ENCODE data around the gene PGGHG.
"Not testable (repeated sequence)": the region's sequence is repeated elsewhere in the genome, so short reads cannot be mapped to it uniquely, and the experiment has no call there.

The PGGHG gene

GRCh38 chr11:332651-333480 is 43.9 kb downstream of the PGGHG start:
- no peak for DNase-seq

GRCh38 chr11:333616-334263 is 44.8 kb downstream of the PGGHG start:
- DNase-seq, result not testable (repeated sequence)

- no peak for DNase-seq
These were observed 45.5 kb downstream of the PGGHG start for GRCh38 chr11:334264-334994.

- DNase-seq, result no peak
These were observed 47.1 kb downstream of the PGGHG start for GRCh38 chr11:335779-336658.

GRCh38 chr11:336659-337198 is 47.8 kb downstream of the PGGHG start:
- no peak for DNase-seq

GRCh38 chr11:337711-338110 is 48.8 kb downstream of the PGGHG start:
- no peak for DNase-seq

GRCh38 chr11:339963-340362 is 51.0 kb downstream of the PGGHG start:
- DNase-seq, result no peak

- no peak for DNase-seq
These were observed 51.9 kb downstream of the PGGHG start for GRCh38 chr11:340539-341512.

- DNase-seq, result no peak
These were observed 53.4 kb downstream of the PGGHG start for GRCh38 chr11:342328-342727.

GRCh38 chr11:344836-345578 is 56.1 kb downstream of the PGGHG start:
- no peak for DNase-seq
